Cortex of kidney (tissue), 1 donor: ENCODE results near the gene PPIE.
"Not testable (repeated sequence)": the region's sequence is repeated elsewhere in the genome, so short reads cannot be mapped to it uniquely, and the experiment has no call there.

Experiments
- DNase-seq: peaks from one replicate; lab custom pipeline; 2025; lab: John Stamatoyannopoulos, UW

The PPIE gene

GRCh38 chr1:39777896-39778295 is 39.2 kb downstream of the PPIE start:
- not testable (repeated sequence) for DNase-seq

- DNase-seq, result not testable (repeated sequence)
Measured at GRCh38 chr1:39778463-39779099, 39.9 kb downstream of the PPIE start.

- DNase-seq, result no peak
Measured at GRCh38 chr1:39779137-39779536, 40.5 kb downstream of the PPIE start.

- DNase-seq, result no peak
Measured at GRCh38 chr1:39779821-39780220, 41.1 kb downstream of the PPIE start.

GRCh38 chr1:39781349-39781715 is 42.6 kb downstream of the PPIE start:
- DNase-seq, result no peak

GRCh38 chr1:39782103-39782502 is 43.4 kb downstream of the PPIE start:
- no peak for DNase-seq

GRCh38 chr1:39782685-39783084 is 44.0 kb downstream of the PPIE start:
- not testable (repeated sequence) for DNase-seq

GRCh38 chr1:39786303-39787107 is 47.8 kb downstream of the PPIE start:
- DNase-seq, result not testable (repeated sequence)

- DNase-seq, result not testable (repeated sequence)
Measured at GRCh38 chr1:39787108-39787375, 48.4 kb downstream of the PPIE start.

- no peak for DNase-seq
Measured at GRCh38 chr1:39787468-39787867, 48.8 kb downstream of the PPIE start.

GRCh38 chr1:39787964-39788363 is 49.3 kb downstream of the PPIE start:
- not testable (repeated sequence) for DNase-seq

- no peak for DNase-seq
Measured at GRCh38 chr1:39788426-39788757, 49.7 kb downstream of the PPIE start.

GRCh38 chr1:39788758-39789570 is 50.3 kb downstream of the PPIE start, which contains the start of gene BMP8B:
Gene BMP8B, minus strand, starts transcription at chr1:39788865. Its CDS starts 380 bp downstream, at chr1:39788485.
- DNase-seq, result no peak

GRCh38 chr1:39789571-39790110 is 51.0 kb downstream of the PPIE start:
- no peak for DNase-seq

GRCh38 chr1:39791838-39792237 is 53.2 kb downstream of the PPIE start:
- DNase-seq, result no peak

GRCh38 chr1:39795651-39796050 is 57.0 kb downstream of the PPIE start:
- DNase-seq, result no peak

- not testable (repeated sequence) for DNase-seq
Measured at GRCh38 chr1:39798859-39799769, 60.4 kb downstream of the PPIE start.

GRCh38 chr1:39799770-39800470 is 61.2 kb downstream of the PPIE start:
- no peak for DNase-seq

GRCh38 chr1:39800471-39800835 is 61.8 kb downstream of the PPIE start:
- DNase-seq, result no peak

GRCh38 chr1:39802496-39803260 is 64.0 kb downstream of the PPIE start:
- DNase-seq, result no peak
